Lower lobe of right lung (tissue), 2 donors: Measurements from ENCODE around the gene LRRC4C. TPM values are rescaled to one million over a fixed set of nuclear protein-coding genes. Genes with fewer than 3 reads are reported as not detected.

Source experiments
- ATAC-seq, 2 donors: fragments of 200-7000 bp; cut with Tn5 transposase; one replicate each; pipeline ENCODE4 v1.9.1; 2020 to 2022; ENCODE audit warnings: mild to moderate bottlenecking in 2 of 2, moderate library complexity in 2 of 2
- DNase-seq: peaks from one replicate; pipeline ENCODE4 v3.0.0-alpha.2; 2020
- H3K27ac ChIP-seq: fragments of 200-600 bp; one replicate; pipeline ENCODE4 v1.8.0; 2022
- H3K27me3 ChIP-seq: fragments of 200-600 bp; one replicate; pipeline ENCODE4 v1.8.0; 2022; ENCODE audit warnings: low read depth
- H3K36me3 ChIP-seq: fragments of 200-600 bp; one replicate; pipeline ENCODE4 v1.8.0; 2022; ENCODE audit warnings: mild to moderate bottlenecking
- H3K4me1 ChIP-seq: fragments of 200-600 bp; one replicate; pipeline ENCODE4 v1.8.0; 2022
- H3K4me3 ChIP-seq: fragments of 200-600 bp; one replicate; pipeline ENCODE4 v1.8.0; 2022; ENCODE audit warnings: mild to moderate bottlenecking
- H3K9me3 ChIP-seq: fragments of 200-600 bp; one replicate; pipeline ENCODE4 v1.8.0; 2022
- intact Hi-C: fragments of 100-400 bp; cut with DNase I; formaldehyde crosslinking; loops from one replicate; pipeline ENCODE4 v1.11.0; 2022
- total RNA-seq: library from RNA; stranded (reverse); fragmentation: NEBNext Ultra II Directional; extraction: Animal tissue kit (Norgen Biotek cat#: 25700); gene quantifications from one replicate; pipeline ENCODE4 v1.2.1, GENCODE V29; 2021
- TF ChIP-seq, protein P1 (sequence below): fragments of 200-600 bp; IDR thresholded peaks from one replicate; pipeline ENCODE4 v1.8.0; 2022; ENCODE audit warnings: antibody characterized with exemption, mild to moderate bottlenecking
- donor health status: DM: no; HTN: yes; CAD: no; lungs with severe emphysema.

Gene LRRC4C
- total RNA-seq, 1 donor from 2014 or later, result 0.86 TPM

- TF ChIP-seq, protein P1, sequence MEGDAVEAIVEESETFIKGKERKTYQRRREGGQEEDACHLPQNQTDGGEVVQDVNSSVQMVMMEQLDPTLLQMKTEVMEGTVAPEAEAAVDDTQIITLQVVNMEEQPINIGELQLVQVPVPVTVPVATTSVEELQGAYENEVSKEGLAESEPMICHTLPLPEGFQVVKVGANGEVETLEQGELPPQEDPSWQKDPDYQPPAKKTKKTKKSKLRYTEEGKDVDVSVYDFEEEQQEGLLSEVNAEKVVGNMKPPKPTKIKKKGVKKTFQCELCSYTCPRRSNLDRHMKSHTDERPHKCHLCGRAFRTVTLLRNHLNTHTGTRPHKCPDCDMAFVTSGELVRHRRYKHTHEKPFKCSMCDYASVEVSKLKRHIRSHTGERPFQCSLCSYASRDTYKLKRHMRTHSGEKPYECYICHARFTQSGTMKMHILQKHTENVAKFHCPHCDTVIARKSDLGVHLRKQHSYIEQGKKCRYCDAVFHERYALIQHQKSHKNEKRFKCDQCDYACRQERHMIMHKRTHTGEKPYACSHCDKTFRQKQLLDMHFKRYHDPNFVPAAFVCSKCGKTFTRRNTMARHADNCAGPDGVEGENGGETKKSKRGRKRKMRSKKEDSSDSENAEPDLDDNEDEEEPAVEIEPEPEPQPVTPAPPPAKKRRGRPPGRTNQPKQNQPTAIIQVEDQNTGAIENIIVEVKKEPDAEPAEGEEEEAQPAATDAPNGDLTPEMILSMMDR, result no peak
- ATAC-seq (no peak), DNase-seq (no peak)
- Histone ChIP-seq H3K27ac (no peak overlapping the region), H3K36me3 (no peaks in the 10 kb centered on the region), H3K9me3 (no peaks in the 10 kb centered on the region), H3K27me3 (no peaks in the 10 kb centered on the region), H3K4me3 (no peak overlapping the region), H3K4me1 (no peaks in the 10 kb centered on the region)
- intact Hi-C loops, result no loop called here
Observed at GRCh38 chr11:40139536-40139935, 1319.9 kb downstream of the LRRC4C start.

DNA sequence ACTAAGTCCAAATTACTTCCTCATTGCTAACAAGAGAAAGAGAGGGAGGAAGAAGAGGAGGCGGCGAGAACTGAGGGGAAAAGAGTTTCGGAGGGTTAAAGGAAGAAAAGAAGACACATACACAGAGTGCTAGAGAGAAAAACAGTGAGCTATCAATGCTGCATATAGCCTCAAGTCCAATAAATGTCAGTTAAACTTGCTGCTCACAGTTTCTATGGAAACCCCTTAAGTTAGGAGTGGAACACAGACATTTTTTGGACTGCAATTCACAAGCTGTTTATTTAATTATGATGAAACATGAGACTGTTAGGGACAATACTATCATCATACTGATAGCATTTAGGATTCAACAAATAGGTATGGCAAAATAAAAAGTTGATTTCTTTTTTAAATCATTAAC is 1320.4 kb downstream of the LRRC4C start:
- no peaks in the 10 kb centered on the region for H3K4me1 ChIP-seq
- intact Hi-C loops, result no loop called here
- no peak overlapping the region for H3K27ac ChIP-seq
- ATAC-seq, result no peak
- H3K4me3 ChIP-seq, result no peak overlapping the region
- H3K27me3 ChIP-seq, result no peaks in the 10 kb centered on the region
- H3K36me3 ChIP-seq, result no peaks in the 10 kb centered on the region
- TF ChIP-seq, protein P1, result no peak
- no peak for DNase-seq
- no peaks in the 10 kb centered on the region for H3K9me3 ChIP-seq

GRCh38 chr11:40134820-40135570 is 1324.5 kb downstream of the LRRC4C start:
- Histone ChIP-seq H3K27me3 (no peaks in the 10 kb centered on the region), H3K36me3 (no peaks in the 10 kb centered on the region), H3K4me3 (no peak overlapping the region), H3K9me3 (no peaks in the 10 kb centered on the region), H3K27ac (no peak overlapping the region), H3K4me1 (no peaks in the 10 kb centered on the region)
- ATAC-seq (no peak), DNase-seq (no peak)
- intact Hi-C loops, result no loop called here
- TF ChIP-seq, protein P1, result no peak

DNA sequence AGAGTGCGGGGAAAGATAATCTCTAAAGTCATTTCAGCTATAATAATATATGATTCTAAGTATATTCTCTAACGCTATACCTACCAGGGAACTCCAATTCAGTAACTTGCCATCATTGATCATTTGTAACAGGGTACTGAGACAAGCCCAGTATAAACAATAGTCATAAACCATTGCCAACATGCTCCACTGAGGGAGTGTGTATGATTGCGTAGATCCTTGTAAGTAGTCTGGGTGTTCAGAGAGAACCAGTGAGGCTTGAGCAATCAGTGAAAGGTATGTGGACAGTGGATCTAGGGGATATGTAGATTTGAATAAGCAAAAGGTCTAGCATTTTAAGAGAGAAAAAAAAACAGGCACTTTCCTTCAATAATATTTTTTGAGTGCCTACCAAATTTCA is 1326.0 kb downstream of the LRRC4C start:
- no peaks in the 10 kb centered on the region for H3K4me1 ChIP-seq
- intact Hi-C loops, result no loop called here
- H3K9me3 ChIP-seq, result no peaks in the 10 kb centered on the region
- H3K4me3 ChIP-seq, result no peak overlapping the region
- DNase-seq (no peak), ATAC-seq (no peak)
- H3K27me3 ChIP-seq, result no peaks in the 10 kb centered on the region
- TF ChIP-seq, protein P1, result no peak
- H3K36me3 ChIP-seq, result no peaks in the 10 kb centered on the region
- no peak overlapping the region for H3K27ac ChIP-seq

- no peak for DNase-seq
- Histone ChIP-seq H3K9me3 (no peaks in the 10 kb centered on the region), H3K27ac (no peak overlapping the region), H3K4me1 (no peaks in the 10 kb centered on the region), H3K36me3 (no peaks in the 10 kb centered on the region), H3K27me3 (no peaks in the 10 kb centered on the region), H3K4me3 (no peak overlapping the region)
- TF ChIP-seq, protein P1, result no peak
- ATAC-seq, result no peak
- intact Hi-C loops, result no loop called here
Observed at GRCh38 chr11:40132912-40133311, 1326.5 kb downstream of the LRRC4C start.
